ENCODE data around the gene KCNAB1.

DNA sequence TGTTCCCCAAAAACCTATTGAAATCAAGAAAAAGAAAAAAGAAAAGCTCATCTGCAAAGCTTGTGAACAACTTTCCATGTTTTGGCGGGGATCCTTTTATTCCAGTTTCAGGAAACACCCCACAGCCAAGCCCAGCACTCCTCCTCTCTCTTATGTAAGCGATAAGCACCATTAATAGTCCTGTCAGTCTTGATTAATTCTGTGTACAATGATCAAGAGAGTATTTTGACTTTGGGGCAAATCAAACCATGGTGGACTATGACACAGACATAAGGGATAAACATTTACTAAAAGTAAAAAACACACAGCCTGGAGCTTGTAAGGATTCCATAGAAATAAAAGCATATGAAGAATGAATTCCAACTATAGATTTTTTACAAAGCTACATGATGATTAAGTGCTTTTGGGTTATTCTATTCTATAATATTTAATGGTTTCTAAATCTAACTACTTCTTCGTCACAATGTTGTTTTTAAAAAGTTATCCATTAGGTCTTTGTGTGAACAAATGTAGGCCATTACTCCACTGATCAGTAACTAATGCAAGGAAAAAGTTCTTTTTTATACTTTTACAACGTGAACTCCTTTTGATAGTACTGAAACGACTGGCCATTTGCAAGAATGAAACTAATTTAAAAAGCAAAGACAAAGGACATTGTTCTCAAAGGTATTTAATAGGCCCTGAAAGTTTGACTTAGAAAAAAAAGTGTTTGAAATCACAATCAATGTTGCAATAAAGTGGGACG lies 106.5 kb downstream of the KCNAB1 start:
- TF ChIP-seq, protein P1, sequence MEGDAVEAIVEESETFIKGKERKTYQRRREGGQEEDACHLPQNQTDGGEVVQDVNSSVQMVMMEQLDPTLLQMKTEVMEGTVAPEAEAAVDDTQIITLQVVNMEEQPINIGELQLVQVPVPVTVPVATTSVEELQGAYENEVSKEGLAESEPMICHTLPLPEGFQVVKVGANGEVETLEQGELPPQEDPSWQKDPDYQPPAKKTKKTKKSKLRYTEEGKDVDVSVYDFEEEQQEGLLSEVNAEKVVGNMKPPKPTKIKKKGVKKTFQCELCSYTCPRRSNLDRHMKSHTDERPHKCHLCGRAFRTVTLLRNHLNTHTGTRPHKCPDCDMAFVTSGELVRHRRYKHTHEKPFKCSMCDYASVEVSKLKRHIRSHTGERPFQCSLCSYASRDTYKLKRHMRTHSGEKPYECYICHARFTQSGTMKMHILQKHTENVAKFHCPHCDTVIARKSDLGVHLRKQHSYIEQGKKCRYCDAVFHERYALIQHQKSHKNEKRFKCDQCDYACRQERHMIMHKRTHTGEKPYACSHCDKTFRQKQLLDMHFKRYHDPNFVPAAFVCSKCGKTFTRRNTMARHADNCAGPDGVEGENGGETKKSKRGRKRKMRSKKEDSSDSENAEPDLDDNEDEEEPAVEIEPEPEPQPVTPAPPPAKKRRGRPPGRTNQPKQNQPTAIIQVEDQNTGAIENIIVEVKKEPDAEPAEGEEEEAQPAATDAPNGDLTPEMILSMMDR (conservative IDR thresholded peaks at IDR 0.05), result no peak
- no peak for TF ChIP-seq EZH2 (IDR thresholded peaks at IDR 0.05; ENCODE audit: low read depth)

Measured in PC-9 (cell line).